Stimulated activated CD4-positive, alpha-beta T cell treated with anti-CD3 and anti-CD28 coated beads, Interleukin-15, amount 100 ng/mL, for 48 hours (primary cell): ENCODE results near the gene SHANK1.
A peak's percentile ranks its signal among the peaks of the same experiment; 100 is the strongest.

ENCODE experiments used
- DNase-seq, 2 donors: peaks; one replicate each; pipeline ENCODE4 v3.0.0-alpha.2; 2020; ENCODE audit warnings: low read depth in 2 of 2

The SHANK1 gene

DNA sequence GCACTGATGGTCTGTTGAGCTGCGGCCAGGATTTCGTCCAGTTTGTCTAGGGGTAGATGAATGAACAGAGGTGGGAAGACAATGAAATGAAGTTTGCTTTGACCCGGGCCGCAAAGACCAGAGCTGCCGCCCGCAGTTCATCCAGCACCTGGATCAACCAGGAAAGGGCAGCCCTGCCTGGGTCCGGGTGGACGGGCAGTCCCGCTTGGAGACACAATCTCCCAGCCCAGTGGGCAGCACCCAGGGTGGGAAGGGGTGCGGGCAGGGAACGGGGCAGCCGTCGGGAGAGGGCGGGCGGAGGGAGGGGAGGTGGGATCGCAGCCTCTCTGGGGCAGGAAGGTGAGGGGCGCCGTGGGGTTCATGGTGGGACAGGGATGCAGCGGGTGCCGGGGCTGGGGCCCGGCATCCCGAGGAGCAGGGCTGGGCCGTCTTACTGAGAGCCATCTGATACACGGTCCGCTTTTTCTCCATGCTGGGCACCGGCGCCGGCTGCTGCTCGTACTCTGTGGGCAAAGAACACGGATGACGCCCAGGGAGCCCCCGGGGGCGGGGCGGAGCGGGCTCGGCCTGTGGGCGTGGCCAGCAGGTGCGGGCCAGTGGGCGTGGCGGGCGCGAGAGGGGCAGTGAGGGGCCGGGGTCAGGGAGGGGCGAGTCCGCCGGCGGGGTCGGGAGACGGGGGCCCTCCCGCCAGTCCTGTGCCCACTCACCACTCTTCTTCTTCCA is 33.1 kb downstream of the SHANK1 start:
- DNase-seq = no peak

DNA sequence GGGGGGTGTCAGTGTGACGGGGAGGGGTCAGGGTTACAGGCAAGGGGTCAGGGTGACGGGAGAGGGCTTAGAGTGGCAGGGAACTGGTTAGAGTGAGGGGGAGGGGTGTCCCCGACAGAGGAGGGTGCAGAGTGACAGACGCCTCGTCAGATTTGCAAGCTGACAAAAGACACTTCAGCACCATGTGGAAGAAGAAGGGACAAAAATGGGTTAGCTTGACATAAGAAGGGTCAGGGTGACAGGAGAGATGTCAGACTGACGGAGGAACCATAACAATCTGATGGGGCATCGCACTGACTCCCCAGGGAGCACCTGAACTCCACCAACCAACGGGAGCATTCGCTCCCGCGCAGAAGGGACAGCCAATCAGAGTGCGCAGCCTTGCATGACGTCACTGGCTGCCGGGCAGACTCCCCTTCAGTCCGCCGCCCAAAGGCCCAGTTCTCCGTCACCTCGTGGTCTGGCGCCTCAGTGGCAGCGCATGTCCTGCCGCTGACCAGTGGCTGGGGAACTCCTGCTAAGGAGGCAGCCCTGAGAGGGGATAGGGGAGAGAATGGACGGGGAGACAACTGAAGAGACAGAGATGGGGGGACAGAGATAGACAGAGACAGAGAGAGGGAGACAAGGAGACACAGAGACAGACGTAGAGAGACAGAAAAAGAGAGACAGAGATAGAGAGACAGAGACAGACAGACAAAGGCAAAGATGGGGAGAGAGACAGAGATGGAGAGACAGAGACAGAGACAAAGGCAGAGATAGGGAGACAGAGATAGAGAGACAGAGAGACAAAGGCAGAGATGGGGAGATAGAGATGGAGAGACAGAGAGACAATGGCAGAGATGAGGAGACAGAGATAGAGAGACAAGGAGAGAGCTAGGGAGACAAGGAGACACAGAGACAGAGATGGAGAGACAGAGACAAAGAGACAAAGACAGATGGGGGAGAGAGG is 40.2 kb downstream of the SHANK1 start:
- peak; percentile 66 to 75 for DNase-seq

DNA sequence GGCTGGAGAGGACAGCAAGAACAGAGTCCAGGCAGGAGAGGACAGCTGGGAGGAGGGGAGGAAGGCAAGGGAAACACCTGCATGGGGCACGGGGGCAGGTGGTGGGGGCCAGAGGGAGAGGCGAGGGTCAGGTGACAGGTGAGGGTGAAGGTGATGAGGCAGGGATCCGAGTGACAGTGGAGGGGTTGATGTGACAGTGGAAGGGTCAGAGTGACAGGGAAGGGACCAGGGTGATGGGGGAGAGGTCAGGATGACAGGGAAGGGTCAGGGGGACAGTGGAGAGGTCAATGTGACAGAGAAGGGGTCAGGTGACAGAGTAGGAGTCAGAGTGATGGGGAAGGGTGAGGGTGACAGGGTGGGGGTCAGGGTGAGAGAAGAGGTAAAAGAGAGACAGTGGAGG is 41.3 kb downstream of the SHANK1 start:
- no peak for DNase-seq

DNA sequence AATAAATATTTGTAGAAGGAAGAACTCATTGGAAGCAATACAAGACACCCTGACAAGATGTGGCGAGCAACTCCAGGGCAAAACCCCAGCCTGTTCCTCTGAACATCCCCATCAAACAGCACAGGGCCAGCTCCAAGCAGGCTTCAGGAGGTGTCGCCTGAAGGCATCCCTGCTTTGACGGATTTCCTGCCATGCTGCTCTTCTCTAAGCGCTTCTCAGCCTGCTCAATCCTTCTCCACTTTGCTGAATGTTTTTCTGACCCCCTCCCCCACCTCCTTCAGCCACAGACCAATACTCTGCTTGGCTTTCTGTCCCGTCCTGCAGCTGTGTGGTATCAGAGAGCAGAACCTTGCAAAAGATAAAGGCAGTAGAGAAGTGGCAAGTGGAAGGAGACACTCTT is 42.0 kb downstream of the SHANK1 start:
- DNase-seq = no peak

DNA sequence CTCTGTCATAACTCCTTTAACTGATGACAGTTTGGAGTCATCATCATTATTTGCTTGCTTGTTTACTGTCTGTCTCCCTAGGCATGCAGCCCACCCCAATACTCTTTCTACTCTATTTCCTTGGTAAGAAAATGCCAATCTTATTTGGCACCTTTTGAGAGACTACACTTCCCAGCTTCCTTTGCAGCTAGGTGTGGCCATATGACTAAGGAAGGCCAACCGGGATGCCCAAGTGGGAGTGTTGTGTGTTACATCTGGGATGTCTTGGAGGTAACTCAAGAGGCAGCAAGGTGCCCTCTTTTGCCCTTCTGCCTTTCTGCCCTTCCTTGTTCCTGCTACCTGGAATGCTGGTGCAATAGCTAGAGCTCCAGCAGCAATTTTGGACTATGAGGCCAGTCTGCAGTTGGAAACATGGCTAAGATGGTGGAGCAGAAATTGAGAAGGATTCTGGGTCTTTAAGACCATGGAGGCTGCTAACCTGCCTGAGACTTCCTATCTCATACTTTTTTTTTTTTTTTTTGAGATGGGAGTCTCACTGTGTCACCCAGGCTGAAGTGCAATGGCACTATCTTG is 42.9 kb downstream of the SHANK1 start:
- DNase-seq = no peak

DNA sequence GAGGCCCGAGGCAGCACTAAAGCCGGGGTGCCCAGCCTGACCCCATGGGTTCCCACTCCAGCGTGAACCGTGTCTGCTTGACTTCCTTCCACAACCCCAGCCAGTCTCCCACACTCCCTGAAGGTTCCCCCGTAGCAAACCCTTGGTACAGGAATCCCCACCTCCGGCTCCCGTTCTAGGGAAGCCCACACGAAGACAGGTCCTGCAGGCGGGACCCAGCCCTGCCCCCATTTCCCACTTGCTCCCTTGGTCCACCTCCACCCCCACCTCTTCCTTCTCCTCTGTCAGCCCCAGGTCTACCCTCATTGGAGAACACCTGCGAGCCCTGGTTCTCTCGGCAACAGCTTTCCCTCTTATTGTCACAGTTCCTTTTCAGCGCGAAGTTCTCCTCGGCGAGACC is 46.5 kb downstream of the SHANK1 start:
- no peak for DNase-seq

DNA sequence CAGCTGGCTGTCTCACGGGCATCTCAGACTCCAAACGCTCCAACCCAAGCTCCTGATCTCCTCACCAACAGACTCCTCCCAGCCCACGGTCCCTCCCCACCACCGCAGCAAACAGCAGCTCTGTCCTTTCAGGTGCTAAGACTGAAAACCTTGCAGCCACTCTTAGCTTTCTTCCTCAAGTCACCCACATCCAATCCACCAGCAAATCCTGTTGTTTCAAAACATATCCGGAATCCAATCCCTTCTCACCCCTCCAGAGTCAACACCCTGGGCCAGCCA is 49.6 kb downstream of the SHANK1 start:
- DNase-seq = no peak

DNA sequence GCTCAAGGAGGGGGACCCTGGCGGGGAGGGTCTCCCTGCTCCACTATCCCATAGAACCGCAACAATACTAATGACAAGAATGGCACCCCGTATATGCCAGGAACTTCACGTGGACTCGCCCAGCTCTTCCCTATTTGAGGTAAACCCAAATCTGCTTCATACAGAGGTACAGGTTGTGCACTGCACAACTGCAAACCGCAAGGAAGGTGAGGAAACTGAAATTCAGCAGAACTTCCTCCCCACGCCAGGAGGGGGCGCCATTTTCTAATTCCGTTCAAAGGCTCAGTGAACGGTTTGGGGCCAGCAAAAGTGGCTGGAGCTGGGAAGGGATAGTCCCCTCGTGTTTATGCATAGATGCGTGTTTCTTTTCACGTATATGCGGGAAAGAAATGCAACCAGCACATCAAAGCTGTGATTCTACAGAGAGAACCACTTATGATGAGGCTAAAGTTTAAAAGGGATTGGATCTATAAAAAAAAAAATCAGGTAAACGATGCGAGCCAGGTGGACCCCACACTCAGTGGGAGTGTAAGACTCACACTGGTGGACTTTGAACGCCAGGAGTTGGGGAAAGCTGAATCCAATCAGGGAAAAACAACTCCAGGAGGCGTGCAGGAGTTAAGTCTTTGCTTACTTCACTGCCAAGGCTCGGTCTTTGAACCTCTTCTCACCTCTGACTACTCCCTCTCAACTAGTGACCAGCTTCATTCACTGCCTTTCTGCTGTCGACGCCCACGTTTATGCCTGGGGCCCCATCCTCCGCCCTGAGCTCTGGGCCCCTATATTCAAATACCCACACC is 50.1 kb downstream of the SHANK1 start:
- peak; percentile 14 to 18 for DNase-seq

DNA sequence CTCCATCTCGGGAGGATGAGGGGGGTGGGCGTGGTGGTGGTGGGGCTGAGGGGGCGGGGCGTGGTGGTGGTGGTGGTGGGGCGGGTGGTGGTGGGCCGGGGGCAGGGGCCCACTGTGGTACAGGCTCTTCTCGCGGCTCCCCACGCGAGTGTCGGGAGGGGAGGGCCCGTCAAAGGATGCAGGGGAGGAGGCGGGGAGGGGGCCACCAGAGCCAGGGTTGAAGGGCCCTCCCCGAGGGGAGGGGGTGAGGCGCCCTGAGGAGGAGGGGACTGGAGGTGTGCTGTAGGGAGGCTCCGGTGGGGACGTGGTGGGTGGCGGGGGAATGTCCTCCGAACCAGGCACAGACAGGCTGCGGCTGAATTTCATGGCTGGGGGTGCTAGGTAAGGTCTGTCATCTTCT is 50.7 kb downstream of the SHANK1 start:
- no peak for DNase-seq

DNA sequence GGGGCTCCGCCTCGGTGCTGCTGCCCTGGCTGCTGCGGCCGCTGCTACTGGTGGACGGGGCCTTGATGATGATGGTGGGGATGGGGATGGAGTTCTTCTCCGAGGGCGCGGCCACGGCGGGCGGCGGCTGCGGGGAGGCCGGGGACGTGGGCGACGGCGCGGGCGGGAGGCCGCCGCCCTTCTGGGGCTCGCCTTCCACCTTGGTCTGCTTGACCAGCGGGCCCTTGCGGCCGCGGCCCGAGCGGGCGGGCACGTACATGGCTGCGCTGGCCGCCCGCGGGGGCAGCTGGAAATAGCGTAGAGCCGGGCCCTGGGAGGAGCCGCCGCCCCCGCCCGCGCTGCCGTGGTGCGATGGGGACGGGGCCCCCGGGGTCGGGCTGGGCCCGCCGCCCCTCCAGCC is 51.2 kb downstream of the SHANK1 start:
- DNase-seq = no peak

DNA sequence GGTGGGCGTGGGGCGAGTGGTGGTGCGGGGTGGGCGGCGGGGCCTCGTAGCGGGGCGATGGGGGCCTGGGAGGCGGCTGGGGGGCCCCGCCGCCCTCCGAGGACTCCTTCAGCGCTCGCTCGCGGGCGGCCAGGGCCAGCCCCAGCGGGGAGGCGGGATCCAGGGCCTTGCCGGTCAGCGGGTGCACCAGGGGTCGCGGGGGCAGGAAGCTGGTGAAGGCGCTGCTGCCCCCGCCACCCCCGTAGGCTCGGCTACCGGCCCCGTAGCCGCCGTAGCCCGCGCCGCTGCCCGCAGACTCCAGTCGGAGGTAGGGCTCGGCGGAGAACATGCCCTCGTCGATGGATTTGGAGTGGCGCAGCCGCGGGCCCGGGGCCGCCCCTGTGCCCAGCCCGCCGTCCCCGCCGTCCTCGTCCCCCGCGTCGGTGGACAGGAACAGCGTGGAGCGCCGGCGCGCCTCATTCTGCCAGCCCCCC is 51.8 kb downstream of the SHANK1 start:
- DNase-seq = no peak

DNA sequence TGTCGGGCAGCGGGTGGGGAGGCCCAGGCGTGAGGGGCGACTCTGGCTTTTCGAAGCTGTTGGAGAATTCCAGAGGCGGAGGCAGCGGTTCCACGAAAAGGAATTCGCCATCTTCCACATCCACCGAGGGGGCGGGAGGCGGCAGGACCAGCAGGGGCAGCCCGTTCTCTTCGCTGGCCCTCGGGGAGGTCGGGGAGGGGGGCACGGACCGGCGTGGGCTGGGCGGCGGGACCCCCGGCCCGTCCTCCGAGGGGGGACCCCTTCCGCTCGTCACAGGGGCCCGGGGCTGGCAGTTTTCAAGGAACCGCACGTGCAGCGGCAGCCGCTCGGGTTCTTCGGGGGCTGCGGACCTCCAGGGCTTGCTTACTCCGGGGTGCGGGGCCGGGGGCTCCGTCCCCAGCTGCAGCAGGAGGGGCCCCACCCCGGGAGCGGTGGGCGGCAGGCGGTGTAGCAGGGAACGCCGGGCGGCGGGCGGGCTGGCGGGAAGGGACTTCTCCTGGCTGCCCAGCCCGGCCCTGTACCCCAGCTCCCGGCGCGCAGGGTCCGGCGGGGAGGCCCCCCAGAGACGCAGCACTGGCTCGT is 52.3 kb downstream of the SHANK1 start:
- DNase-seq = no peak

DNA sequence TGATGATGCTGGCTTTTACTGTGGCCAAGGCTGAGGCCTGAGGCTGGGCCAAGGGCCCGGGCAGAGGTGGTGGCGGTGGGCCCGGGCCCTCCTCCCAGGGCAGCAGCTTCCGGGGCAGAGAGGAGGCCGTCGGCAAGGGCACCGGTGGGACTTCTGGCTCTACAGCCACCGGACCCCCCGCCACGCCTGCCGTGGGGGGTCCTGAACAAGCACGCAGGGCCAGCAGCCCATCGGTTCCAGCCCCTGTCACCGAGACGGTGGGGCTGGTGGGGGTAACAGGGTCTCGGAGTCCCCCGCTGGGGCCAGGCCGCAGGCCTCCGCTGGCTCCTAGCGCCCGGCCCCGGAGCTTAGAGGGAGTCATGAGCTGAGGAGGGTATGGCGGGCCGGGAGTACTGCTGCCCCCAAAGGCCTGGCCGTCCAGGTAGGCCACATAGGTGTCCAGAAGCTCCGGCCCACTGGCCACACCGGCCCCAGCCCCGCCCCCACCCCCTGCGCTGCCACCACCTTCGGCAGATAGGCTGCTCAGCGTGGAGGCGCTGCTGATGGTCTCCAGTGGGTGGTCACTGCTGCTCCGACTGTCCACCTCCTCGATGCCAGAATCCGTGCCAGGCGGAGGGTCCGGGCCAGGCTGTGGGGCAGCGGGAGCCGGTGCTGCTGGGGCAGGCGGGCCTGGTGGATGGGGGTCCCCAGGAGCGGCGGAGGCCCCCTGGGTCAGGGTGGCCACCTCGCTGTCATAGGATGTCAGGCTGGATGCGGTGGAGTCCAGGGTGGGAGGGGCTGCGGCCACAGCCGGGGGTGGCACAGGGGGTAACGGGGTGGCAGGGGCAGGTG is 53.0 kb downstream of the SHANK1 start:
- no peak for DNase-seq

DNA sequence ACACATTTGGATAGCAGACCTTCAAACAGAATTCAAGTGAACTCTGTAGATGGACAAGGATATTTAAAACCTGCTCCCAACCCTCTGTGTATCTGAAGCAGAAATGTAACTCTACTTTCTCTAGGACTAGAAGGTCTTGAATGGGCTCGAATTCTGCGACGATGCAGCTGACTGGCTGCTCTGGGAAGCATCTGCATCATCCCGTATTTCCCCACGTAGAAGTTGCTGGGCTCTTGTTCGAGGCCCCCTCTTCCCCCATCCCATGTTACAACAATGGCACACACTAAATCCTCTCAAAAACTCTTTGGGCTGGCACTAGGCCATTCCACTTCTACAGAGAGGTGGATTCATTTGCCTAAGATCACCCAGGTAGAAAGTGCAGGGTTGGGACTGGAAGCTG is 55.4 kb downstream of the SHANK1 start:
- no peak for DNase-seq

DNA sequence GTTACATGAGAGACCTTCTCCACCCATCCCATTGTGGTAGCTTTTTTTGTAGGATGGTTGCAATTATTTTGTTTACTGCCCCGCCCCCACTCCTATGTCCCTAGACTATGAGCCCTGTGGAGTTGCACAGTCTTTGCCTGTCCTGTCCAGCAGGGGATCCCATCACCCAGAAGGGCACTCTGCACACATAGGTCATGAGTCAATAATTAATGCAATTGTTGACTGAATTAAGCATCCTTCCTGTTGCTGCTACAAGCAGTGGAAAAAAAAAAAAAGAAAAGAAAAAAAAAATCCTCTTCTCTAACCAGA is 56.2 kb downstream of the SHANK1 start:
- DNase-seq = no peak

DNA sequence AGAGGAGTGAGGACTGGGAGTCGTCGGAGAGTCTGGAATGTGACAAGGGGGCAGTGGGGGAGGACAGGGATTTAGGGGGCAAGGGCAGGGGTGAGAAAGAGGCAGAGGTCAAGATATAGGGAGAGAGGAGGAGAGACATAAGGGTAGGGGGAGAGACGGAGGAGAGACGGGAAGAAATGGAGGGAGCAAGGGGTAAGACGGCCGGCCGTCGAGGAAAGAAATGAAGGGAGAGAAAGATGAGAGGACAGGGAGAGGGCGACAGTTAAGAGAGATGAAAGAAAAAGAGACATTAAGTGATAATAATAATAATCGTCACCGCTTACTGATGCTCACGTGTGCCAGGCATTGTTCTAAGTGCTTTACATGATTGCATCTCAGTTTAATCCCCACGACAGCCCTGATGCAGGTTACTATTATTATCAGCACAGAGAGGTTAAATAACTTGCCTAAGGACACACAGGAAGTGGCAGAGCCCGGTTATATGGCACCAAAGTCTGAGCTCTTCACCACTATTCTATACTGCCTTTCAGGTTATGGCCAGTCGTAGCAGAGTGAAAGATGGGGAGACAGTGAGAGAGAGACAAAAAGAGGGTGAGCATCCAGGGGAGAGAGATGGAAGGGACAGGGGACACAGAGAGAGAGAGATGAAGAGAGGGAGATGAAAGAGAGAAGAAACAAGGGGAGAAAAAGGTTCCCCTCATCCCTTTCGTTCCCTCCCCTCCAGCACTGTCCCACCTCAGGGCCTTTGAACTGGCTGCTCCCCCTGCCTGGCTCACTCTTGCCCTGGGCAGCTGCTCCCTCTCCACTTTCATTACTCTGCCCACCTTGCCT is 56.7 kb downstream of the SHANK1 start:
- no peak for DNase-seq

DNA sequence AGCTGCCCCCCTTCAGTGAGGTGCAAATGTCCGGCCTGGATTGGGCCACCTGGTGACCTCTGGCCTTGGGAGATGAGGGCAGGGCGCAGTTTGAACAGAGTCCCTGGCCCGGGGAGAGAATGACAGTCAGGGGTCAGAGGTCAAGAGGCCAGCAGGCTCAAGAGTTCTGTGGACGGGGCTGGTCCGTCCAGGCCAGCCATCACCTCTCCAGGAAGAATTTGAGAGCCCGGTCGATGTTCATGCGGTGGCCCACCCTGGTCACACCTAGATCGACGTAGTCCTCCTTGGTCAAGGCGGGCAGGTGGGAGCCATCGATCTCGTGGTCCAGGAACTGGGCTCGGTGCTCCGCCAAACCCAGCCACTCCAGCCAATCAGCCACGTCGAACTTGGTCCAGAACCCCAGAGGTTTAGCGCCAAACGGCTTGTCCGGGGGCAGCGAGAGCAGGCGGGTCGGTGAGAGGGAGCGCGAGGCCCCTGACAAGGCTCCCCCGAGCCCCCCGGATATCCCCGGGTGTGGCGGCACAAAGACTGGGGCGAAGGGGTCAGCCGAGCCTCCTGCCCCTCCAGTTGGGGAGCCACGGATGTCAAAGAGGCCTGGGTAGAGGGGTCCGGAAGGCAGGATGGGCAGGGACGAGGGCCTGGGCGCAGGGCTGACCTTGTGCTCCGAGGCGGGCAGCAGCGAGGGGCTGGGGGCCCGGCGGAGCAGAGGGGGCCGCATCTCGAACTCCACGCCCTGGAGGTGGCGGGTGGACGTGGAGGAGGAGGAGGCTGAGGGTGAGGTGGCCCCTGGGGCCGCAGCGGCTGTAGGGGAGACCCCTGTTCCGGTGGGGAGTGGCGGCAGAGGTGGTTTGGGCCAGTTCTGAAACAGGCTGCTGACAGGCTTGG is 57.6 kb downstream of the SHANK1 start:
- no peak for DNase-seq

DNA sequence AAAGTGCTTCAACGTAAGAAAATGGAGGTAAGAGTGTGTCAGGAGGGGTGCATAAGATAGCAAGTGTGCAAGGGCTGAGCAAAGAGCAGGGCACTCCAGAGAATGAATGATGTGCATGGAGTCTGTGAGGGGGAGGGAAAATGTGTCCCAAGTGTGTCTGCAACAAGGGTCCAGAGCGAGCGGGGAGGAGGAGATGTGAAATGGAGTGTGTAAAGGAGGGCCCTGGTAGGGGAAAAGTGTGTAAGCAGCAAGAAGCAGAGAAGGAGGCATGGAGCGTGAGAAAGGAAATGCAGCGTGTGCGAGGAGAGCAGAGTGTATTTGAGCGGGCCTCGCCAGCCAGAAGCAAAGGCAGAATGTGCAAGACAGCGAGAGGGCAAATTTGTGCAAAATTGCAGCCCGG is 58.6 kb downstream of the SHANK1 start:
- DNase-seq = no peak

DNA sequence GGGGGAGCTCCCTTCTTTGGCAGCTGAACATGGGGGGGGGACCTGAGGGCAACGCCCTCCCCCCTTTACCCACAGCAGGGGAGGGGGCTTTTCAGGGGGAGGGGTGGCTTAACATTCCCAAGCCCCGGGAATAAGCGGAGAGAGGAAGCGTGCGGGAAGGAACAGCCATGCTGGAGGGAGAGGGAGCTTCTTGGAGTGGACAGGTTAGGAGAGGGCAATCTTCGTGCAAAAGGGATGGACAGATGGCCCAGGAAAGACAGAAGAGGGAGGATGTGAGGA is 59.6 kb downstream of the SHANK1 start:
- no peak for DNase-seq
